ENCODE measurements around the gene IFNLR1.

IFNLR1 gene

DNA sequence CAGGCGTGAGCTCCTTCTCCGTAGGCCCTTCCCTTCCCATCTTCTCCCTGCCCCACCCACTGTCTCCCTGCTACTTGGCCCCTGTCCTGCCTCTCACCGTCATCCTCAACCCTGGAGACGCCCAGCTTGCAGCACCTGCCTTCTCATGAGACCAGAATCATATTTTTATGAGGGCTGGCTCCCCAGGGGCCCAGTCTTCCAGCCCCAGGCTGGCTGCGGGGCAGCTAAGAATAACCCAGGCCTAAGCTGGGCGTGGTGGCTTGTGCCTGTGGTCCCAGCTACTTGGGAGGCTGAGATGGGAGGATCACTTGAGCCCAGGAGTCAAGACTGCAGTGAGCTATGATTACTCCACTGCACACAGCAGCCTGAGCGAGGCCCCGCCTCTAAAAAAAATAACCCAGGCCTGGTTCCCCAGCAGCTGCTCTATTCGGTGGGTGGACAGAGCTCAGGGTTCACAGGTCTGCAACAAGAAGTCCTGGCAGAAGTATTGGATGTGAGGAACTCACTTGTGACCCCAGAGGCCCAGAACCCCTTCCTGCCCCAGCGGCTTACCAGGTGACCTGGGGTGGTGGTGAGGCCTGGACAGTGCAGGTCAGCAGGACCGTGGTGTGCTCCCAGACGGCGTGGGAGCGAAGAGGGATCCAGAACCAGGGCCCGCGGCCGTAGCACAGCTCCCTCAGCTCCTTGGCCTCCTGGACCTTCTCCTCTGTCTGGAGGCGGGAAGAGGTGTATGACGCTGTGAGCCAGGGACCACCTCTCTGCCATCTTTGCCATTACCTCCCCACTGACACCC lies 81.5 kb downstream of the IFNLR1 start:
- H3K36me3 Mint-ChIP-seq (ENCODE audit: low read depth) = no peaks in the 10 kb centered on the region
- no peak overlapping the region for H3K27ac Mint-ChIP-seq
- no peak overlapping the region for H3K4me3 Mint-ChIP-seq

DNA sequence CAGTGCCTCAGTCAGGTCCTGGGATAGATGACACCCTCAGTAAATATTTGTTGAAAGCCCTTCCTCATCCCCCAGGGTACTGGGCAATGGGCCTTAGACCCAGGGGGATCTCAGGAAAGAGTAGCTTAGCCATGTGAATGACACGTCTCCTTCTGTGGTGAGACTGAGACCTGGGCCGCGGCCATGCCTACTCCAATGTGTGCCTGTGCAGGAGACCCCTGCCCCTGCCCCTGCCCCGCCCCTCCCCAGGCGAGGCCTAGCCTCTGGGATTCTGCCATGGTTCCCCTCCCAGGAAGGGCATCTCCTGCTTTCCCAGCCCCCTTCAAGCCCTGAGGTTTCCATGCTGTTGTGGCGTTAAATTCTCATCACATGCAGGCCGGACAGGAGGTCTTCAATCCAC lies 82.2 kb downstream of the IFNLR1 start:
- Mint-ChIP-seq H3K4me3 (no peak overlapping the region), H3K9me3 (no peaks in the 10 kb centered on the region), H3K4me1 (ENCODE audit: low read depth) (no peaks in the 10 kb centered on the region), H3K36me3 (ENCODE audit: low read depth) (no peaks in the 10 kb centered on the region), H3K27me3 (no peaks in the 10 kb centered on the region), H3K27ac (no peak overlapping the region)

More for the DNA sequence above, 81.5 kb downstream of the IFNLR1 start:
- no peaks in the 10 kb centered on the region for H3K27me3 Mint-ChIP-seq
- H3K4me1 Mint-ChIP-seq (ENCODE audit: low read depth) = no peaks in the 10 kb centered on the region
- no peaks in the 10 kb centered on the region for H3K9me3 Mint-ChIP-seq
